HCT116 (cell line): ENCODE measurements around the gene FOXL2.

Experiments
- ELF1 ChIP-seq: IDR thresholded peaks from 2 replicates; pipeline ENCODE4 v1.6.1; 2012; ENCODE audit warnings: low read depth, borderline replicate concordance
- EZH2 ChIP-seq: fragments of 200-600 bp; sonication (generic); IDR thresholded peaks from 2 replicates; pipeline ENCODE4 v1.6.1; 2017; ENCODE audit warnings: antibody characterized with exemption, mixed run types
- FOSL1 ChIP-seq: IDR thresholded peaks from 2 replicates; pipeline ENCODE4 v1.6.1; 2012; ENCODE audit warnings: low read depth
- JUND ChIP-seq: IDR thresholded peaks from 2 replicates; pipeline ENCODE4 v1.6.1; 2012
- POLR2A ChIP-seq: IDR thresholded peaks from 2 replicates; pipeline ENCODE4 v1.7.0; 2011; ENCODE audit warnings: borderline replicate concordance; ENCODE audit not compliant: insufficient read depth, insufficient read length; ENCODE audit errors: extremely low read depth
- POLR2AphosphoS5 ChIP-seq: IDR thresholded peaks from 2 replicates; pipeline ENCODE4 v1.6.1; 2011; ENCODE audit warnings: mild to moderate bottlenecking, low read depth, low read length, moderate library complexity
- SIN3A ChIP-seq: IDR thresholded peaks from 2 replicates; pipeline ENCODE4 v1.6.1; 2012; ENCODE audit warnings: low read depth
- SP1 ChIP-seq: IDR thresholded peaks from 2 replicates; pipeline ENCODE4 v1.6.1; 2012; ENCODE audit warnings: low read depth
- SRF ChIP-seq: IDR thresholded peaks from 2 replicates; pipeline ENCODE4 v1.6.1; 2012; ENCODE audit warnings: low read depth
- ZNF274 ChIP-seq: fragments of 200-500 bp; sonication (Bioruptor generic); IDR thresholded peaks from 2 replicates; pipeline ENCODE4 v1.6.1; 2014; ENCODE audit warnings: mild to moderate bottlenecking, low read depth, low read length, inconsistent platforms
- TF ChIP-seq, protein P1 (sequence below), 3 experiments: fragments of 200-600 bp in 1 of 3; sonication (generic) in 1 of 3; IDR thresholded peaks in 2 of 3; conservative IDR thresholded peaks in 1 of 3; 2 replicates each; pipeline ENCODE4 v1.5.1; 2012 to 2017; ENCODE audit warnings: low read depth in 2 of 3, low read length in 2 of 3, antibody characterized with exemption in 1 of 3, borderline replicate concordance in 1 of 3, control low read depth in 1 of 3, mild to moderate bottlenecking in 1 of 3, mixed read lengths in 1 of 3, mixed run types in 1 of 3, moderate library complexity in 1 of 3; ENCODE audit not compliant: insufficient read depth in 1 of 3
- TF ChIP-seq, protein P2 (sequence below): IDR thresholded peaks from 2 replicates; pipeline ENCODE4 v1.6.1; 2012
- TF ChIP-seq, protein P3 (sequence below): IDR thresholded peaks from 2 replicates; pipeline ENCODE4 v1.6.1; 2012

DNA sequence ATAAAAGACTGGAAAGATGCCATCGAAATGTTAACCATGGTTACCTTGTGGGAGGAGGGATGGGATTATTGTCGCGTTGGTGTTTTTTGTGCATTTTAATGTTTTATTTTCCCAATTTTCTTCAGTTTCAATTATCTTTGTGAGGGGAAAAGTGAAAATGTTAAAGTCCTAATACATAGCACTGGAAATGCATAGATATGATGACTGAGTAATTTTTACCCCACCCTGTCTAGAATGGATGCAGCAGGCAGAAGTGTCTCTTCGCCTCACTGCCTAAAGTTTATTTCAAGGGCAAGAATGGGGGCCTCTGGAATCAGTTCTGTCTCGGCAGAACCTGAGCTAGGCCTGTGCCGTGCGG is 11.5 kb downstream of the FOXL2 start:
- TF ChIP-seq, protein P1, sequence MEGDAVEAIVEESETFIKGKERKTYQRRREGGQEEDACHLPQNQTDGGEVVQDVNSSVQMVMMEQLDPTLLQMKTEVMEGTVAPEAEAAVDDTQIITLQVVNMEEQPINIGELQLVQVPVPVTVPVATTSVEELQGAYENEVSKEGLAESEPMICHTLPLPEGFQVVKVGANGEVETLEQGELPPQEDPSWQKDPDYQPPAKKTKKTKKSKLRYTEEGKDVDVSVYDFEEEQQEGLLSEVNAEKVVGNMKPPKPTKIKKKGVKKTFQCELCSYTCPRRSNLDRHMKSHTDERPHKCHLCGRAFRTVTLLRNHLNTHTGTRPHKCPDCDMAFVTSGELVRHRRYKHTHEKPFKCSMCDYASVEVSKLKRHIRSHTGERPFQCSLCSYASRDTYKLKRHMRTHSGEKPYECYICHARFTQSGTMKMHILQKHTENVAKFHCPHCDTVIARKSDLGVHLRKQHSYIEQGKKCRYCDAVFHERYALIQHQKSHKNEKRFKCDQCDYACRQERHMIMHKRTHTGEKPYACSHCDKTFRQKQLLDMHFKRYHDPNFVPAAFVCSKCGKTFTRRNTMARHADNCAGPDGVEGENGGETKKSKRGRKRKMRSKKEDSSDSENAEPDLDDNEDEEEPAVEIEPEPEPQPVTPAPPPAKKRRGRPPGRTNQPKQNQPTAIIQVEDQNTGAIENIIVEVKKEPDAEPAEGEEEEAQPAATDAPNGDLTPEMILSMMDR (IDR thresholded peaks at IDR 0.05 in 2 of 3, conservative IDR thresholded peaks at IDR 0.05 in 1 of 3; ENCODE audit: borderline replicate concordance in 1 of 3, insufficient read depth in 1 of 3, low read depth in 2 of 3, low read length in 2 of 3): no peak
- TF ChIP-seq POLR2AphosphoS5: no peak
- no peak for TF ChIP-seq ZNF274
- no peak for TF ChIP-seq FOSL1
- no peak for TF ChIP-seq SRF
- TF ChIP-seq, protein P2, sequence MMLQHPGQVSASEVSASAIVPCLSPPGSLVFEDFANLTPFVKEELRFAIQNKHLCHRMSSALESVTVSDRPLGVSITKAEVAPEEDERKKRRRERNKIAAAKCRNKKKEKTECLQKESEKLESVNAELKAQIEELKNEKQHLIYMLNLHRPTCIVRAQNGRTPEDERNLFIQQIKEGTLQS: no peak
- TF ChIP-seq JUND: no peak
- TF ChIP-seq, protein P3, sequence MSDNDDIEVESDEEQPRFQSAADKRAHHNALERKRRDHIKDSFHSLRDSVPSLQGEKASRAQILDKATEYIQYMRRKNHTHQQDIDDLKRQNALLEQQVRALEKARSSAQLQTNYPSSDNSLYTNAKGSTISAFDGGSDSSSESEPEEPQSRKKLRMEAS: no peak
- no peak for TF ChIP-seq ELF1
- no peak for TF ChIP-seq EZH2
- TF ChIP-seq SIN3A: no peak; the same call in 1 of the 2 replicates
- no peak for TF ChIP-seq POLR2A
- TF ChIP-seq SP1: no peak
